Posterior cingulate gyrus (tissue), 11 donors: ENCODE data around the gene MKX.

Source experiments
- DNase-seq, 10 donors: peaks; one replicate each; pipeline versions ENCODE4 v3.0.0 to v3.0.0-alpha.2; 2020 to 2021; ENCODE audit warnings: mixed read lengths in 3 of 10
- intact Hi-C: fragments of 100-400 bp; cut with DNase I; formaldehyde crosslinking; loops from one replicate; pipeline ENCODE4 v1.15.1; 2023

MKX gene

GRCh38 chr10:27660711-27661110, 84.9 kb downstream of the MKX start:
- DNase-seq, result no peak
- intact Hi-C loops, result no loop called here

- DNase-seq, result no peak
- intact Hi-C loops, result no loop called here
Observed at GRCh38 chr10:27660268-27660667, 85.4 kb downstream of the MKX start.

GRCh38 chr10:27659786-27660185, 85.8 kb downstream of the MKX start:
- intact Hi-C loops, result loop anchor here (5.0 kb wide), 2 partner anchors 102 to 212 kb away; no protein-coding TSS in a partner anchor
- no peak for DNase-seq

GRCh38 chr10:27658788-27659187, 86.8 kb downstream of the MKX start:
- intact Hi-C loops, result loop anchor here (5.0 kb wide), 2 partner anchors 101 to 211 kb away; no protein-coding TSS in a partner anchor
- DNase-seq, result no peak

- DNase-seq, result no peak
- intact Hi-C loops, result loop anchor here (5.0 kb wide), 2 partner anchors 98 to 208 kb away; no protein-coding TSS in a partner anchor
Observed at GRCh38 chr10:27655296-27655695, 90.3 kb downstream of the MKX start.

GRCh38 chr10:27654284-27654683, 91.3 kb downstream of the MKX start:
- intact Hi-C loops, result no loop called here
- DNase-seq, result no peak

GRCh38 chr10:27646604-27647175, 98.9 kb downstream of the MKX start:
- intact Hi-C loops, result no loop called here
- DNase-seq, result no peak

GRCh38 chr10:27646194-27646593, 99.4 kb downstream of the MKX start:
- intact Hi-C loops, result no loop called here
- no peak for DNase-seq

- DNase-seq, result no peak
- intact Hi-C loops, result no loop called here
Observed at GRCh38 chr10:27644307-27644939, 101.2 kb downstream of the MKX start.

GRCh38 chr10:27643301-27643700, 102.3 kb downstream of the MKX start:
- intact Hi-C loops, result no loop called here
- no peak for DNase-seq

GRCh38 chr10:27642023-27642589, 103.5 kb downstream of the MKX start:
- no peak for DNase-seq
- intact Hi-C loops, result no loop called here

- intact Hi-C loops, result no loop called here
- DNase-seq, result no peak
Observed at GRCh38 chr10:27638071-27638750, 107.4 kb downstream of the MKX start.

GRCh38 chr10:27637601-27638000, 108.0 kb downstream of the MKX start:
- DNase-seq, result no peak
- intact Hi-C loops, result no loop called here

GRCh38 chr10:27636816-27637215, 108.8 kb downstream of the MKX start:
- no peak for DNase-seq
- intact Hi-C loops, result no loop called here

- intact Hi-C loops, result no loop called here
- DNase-seq, result no peak
Observed at GRCh38 chr10:27635699-27636270, 109.8 kb downstream of the MKX start.

GRCh38 chr10:27635290-27635689, 110.3 kb downstream of the MKX start:
- DNase-seq, result no peak
- intact Hi-C loops, result no loop called here

- intact Hi-C loops, result no loop called here
- no peak for DNase-seq
Observed at GRCh38 chr10:27628621-27629020, 117.0 kb downstream of the MKX start.

- intact Hi-C loops, result no loop called here
- no peak for DNase-seq
Observed at GRCh38 chr10:27626890-27627289, 118.7 kb downstream of the MKX start.

- intact Hi-C loops, result no loop called here
- no peak for DNase-seq
Observed at GRCh38 chr10:27625452-27626211, 120.0 kb downstream of the MKX start.

GRCh38 chr10:27624941-27625340, 120.7 kb downstream of the MKX start:
- no peak for DNase-seq
- intact Hi-C loops, result no loop called here
